Body of pancreas (tissue), 4 donors: ENCODE data around the gene NFATC4. TPM values are rescaled to one million over a fixed set of nuclear protein-coding genes. Genes with fewer than 3 reads are reported as not detected.
A peak's percentile ranks its signal among the peaks of the same experiment; 100 is the strongest.

ENCODE experiments used
- ATAC-seq: fragments of 150-250 bp; one replicate; pipeline ENCODE4 v1.9.1; 2016
- DNase-seq, 4 donors: peaks; one replicate each; pipeline ENCODE4 v3.0.0-alpha.2; 2019
- H3K27ac ChIP-seq, 4 donors: fragments of 200-600 bp; sonication (generic); 1 replicate in 3 of 4; 2 replicates in 1 of 4; pipeline versions ENCODE4 v1.5.1 to v1.6.1; 2016 to 2019; ENCODE audit warnings: mild to moderate bottlenecking in 1 of 4, mixed read lengths in 1 of 4, moderate library complexity in 1 of 4
- H3K27me3 ChIP-seq, 2 donors: fragments of 200-600 bp; sonication (generic); one replicate each; pipeline ENCODE4 v1.6.0; 2016; ENCODE audit warnings: mild to moderate bottlenecking in 1 of 2
- H3K36me3 ChIP-seq, 2 donors: fragments of 200-600 bp; sonication (generic); replicated peaks in 1 of 2; 2 replicates each; pipeline ENCODE4 v1.5.1; 2016; ENCODE audit warnings: low read depth in 2 of 2; ENCODE audit not compliant: insufficient read depth in 1 of 2
- H3K4me1 ChIP-seq: fragments of 200-600 bp; sonication (generic); one replicate; pipeline ENCODE4 v1.6.0; 2016
- H3K4me3 ChIP-seq, 2 donors: fragments of 200-600 bp; sonication (generic); 1 replicate in 1 of 2; 2 replicates in 1 of 2; pipeline ENCODE4 v1.5.1; 2016 to 2019
- H3K9me3 ChIP-seq, 3 donors: fragments of 200-600 bp; sonication (generic); 1 replicate in 2 of 3; 2 replicates in 1 of 3; pipeline ENCODE4 v1.5.1; 2016
- POLR2A ChIP-seq, 3 donors: fragments of 450-650 bp; IDR thresholded peaks; one replicate each; pipeline ENCODE4 v1.6.1; 2016; ENCODE audit warnings: antibody characterized with exemption in 3 of 3, mild to moderate bottlenecking in 2 of 3
- WGBS, 2 donors: methylation state at CpG; one replicate each; pipeline ENCODE4 v1.1.5; 2017; 5-methylcytosine and 5-hydroxymethylcytosine counted together
- intact Hi-C: fragments of 100-400 bp; cut with DNase I; formaldehyde crosslinking; loops from one replicate; pipeline ENCODE4 v1.15.1; 2023
- total RNA-seq, 2 donors: library from RNA; depleted of rRNA; stranded (reverse); fragments of >200 nt; gene quantifications; one replicate each; pipeline ENCODE4 v1.1.0, GENCODE V29; 2016
- TF ChIP-seq, protein P1 (sequence below), 7 experiments: fragments of 450-650 bp in 4 of 7; fragments of 200-600 bp in 3 of 7; sonication (generic) in 3 of 7; IDR thresholded peaks; one replicate each; pipeline ENCODE4 v1.5.1; 2016 to 2019; ENCODE audit warnings: antibody characterized with exemption in 7 of 7

NFATC4 gene
- total RNA-seq, 2 donors from 2014 or later = 11.9 to 19.8 TPM

DNA sequence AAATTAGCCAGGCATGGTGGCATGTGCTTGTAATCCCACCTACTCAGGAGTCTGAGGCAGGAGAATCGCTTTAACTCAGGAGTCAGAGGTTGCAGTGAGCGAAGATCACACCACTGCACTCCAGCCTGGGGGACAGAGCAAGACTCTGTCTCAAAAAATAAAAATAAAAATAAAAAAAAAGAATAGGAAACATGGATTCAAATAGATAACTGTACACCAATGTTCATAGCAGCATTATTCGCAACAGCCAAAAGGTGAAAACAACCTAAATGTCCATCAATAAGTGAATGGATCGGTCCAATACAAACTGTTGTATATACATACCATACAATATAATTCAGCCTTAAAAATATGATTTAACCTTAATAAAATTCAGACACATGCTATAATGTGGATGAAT, 25.1 kb upstream of the NFATC4 start:
- Histone ChIP-seq H3K9me3 (no peaks in the 10 kb centered on the region), H3K36me3 (no peaks in the 10 kb centered on the region), H3K4me1 (peaks cover 22% of the 10 kb centered on the region), H3K4me3 (no peak overlapping the region), H3K27ac (no peak overlapping the region), H3K27me3 (no peaks in the 10 kb centered on the region)
- DNase-seq = no peak
- 92 to 96% methylated on average over 4 of the region's 4 CpGs for WGBS, 2 donors
- TF ChIP-seq, protein P1, sequence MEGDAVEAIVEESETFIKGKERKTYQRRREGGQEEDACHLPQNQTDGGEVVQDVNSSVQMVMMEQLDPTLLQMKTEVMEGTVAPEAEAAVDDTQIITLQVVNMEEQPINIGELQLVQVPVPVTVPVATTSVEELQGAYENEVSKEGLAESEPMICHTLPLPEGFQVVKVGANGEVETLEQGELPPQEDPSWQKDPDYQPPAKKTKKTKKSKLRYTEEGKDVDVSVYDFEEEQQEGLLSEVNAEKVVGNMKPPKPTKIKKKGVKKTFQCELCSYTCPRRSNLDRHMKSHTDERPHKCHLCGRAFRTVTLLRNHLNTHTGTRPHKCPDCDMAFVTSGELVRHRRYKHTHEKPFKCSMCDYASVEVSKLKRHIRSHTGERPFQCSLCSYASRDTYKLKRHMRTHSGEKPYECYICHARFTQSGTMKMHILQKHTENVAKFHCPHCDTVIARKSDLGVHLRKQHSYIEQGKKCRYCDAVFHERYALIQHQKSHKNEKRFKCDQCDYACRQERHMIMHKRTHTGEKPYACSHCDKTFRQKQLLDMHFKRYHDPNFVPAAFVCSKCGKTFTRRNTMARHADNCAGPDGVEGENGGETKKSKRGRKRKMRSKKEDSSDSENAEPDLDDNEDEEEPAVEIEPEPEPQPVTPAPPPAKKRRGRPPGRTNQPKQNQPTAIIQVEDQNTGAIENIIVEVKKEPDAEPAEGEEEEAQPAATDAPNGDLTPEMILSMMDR (IDR thresholded peaks at IDR 0.05) = no peak
- no peak for TF ChIP-seq POLR2A (IDR thresholded peaks at IDR 0.05)
- intact Hi-C loops = no loop called here
- no peak for ATAC-seq

DNA sequence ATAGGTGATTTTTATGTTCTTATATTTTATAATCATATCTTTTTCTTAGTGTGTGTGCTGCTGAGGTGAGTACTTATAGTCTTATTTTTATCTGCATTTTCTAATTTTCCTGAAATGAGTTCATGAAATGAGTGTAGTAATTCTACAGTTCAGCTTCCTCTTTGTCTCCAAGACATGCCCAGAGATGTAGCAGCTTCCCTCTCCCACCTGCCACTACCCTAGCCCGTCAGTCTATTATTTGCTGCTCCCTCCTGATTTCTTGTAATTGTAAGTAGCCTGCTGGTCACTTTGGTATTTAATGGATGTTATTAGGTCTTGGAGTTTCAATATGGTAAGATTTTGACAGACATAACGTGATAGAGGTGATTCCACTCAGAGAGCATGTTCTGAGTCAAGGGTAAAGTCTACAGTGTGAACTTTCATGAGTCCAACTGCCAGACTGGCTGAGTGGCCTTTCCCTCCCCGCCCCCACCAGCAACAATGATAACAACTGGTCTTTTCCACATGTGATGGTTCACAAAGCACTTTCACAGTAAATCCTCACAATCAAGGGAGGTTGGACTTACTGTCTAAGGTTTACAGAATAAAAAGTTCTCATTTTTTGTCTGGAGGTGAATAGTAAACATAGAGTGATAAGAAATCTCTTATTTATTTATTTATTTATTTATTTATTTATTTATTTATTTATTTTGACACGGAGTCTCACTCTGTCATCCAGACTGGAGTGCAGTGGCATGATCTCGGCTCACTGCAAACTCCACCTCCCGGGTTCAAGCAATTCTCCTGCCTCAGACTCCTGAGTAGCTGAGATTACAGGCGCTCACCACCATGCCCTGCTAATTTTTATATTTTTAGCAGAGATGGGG, 24.0 kb upstream of the NFATC4 start:
- Histone ChIP-seq H3K27me3 (no peaks in the 10 kb centered on the region), H3K27ac (no peak overlapping the region), H3K9me3 (no peaks in the 10 kb centered on the region), H3K4me1 (peaks cover 13% of the 10 kb centered on the region), H3K4me3 (no peak overlapping the region), H3K36me3 (no peaks in the 10 kb centered on the region)
- ATAC-seq (no peak), DNase-seq (peak in 1 of 4 donors; percentile 33)
- intact Hi-C loops = no loop called here
- WGBS, 2 donors = 54 to 59% methylated on average over 7 of the region's 7 CpGs
- TF ChIP-seq, protein P1 (IDR thresholded peaks at IDR 0.05) = no peak
- no peak for TF ChIP-seq POLR2A (IDR thresholded peaks at IDR 0.05)

DNA sequence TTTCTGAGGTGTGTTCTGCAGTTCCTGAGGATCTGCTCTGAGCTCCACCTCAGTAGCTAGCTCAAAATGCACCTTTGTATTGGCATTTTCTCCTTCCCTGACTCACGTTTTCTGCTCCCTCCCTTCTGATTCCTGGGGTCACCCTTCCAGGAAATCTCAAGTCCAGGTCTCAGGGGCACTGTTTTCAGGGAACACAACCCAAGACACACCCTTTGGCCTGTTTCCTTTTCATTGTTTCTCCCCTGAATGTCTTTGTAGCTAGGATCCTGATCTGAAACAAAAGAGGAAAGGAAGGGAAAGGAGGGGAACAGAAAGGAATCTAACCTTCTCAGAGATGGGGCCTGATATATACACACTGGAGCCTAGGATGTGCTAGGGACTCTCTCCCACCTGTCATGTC, 20.9 kb upstream of the NFATC4 start:
- intact Hi-C loops = no loop called here
- no peaks in the 10 kb centered on the region for H3K9me3 ChIP-seq
- 50 to 58% methylated on average over 1 of the region's 1 CpG for WGBS, 2 donors
- no peak for ATAC-seq
- H3K4me3 ChIP-seq = no peak overlapping the region
- H3K27me3 ChIP-seq = no peaks in the 10 kb centered on the region
- TF ChIP-seq POLR2A (IDR thresholded peaks at IDR 0.05) = no peak
- H3K27ac ChIP-seq = no peak overlapping the region
- H3K4me1 ChIP-seq = peaks cover 3% of the 10 kb centered on the region
- DNase-seq = no peak
- H3K36me3 ChIP-seq = no peaks in the 10 kb centered on the region

DNA sequence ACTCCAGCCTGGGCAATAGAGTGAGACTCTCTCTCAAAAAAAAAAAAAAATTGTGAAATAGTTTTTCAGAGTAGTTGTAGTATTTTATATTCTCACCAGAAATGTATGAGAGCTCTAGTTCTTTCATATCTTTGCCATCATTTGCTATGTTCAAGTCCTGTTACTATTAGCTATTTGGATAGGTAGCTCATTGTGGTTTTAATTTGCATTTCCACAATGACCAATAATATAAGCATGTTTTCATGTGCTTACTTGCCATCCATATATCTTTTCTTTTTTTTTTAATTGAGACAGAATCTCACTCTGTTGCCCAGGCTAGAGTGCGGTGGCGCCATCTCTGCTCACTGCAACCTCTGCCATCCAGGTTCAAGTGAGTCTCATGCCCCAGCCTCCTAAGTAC, 19.8 kb upstream of the NFATC4 start:
- no peaks in the 10 kb centered on the region for H3K27me3 ChIP-seq
- H3K4me3 ChIP-seq = no peak overlapping the region
- 96% methylated on average over 2 of the region's 2 CpGs for WGBS, 2 donors
- ATAC-seq (no peak), DNase-seq (no peak)
- no peaks in the 10 kb centered on the region for H3K9me3 ChIP-seq
- intact Hi-C loops = no loop called here
- H3K27ac ChIP-seq = no peak overlapping the region
- H3K4me1 ChIP-seq = peaks cover 3% of the 10 kb centered on the region
- H3K36me3 ChIP-seq = no peaks in the 10 kb centered on the region
- TF ChIP-seq POLR2A (IDR thresholded peaks at IDR 0.05) = no peak
- TF ChIP-seq, protein P1 (IDR thresholded peaks at IDR 0.05) = no peak

DNA sequence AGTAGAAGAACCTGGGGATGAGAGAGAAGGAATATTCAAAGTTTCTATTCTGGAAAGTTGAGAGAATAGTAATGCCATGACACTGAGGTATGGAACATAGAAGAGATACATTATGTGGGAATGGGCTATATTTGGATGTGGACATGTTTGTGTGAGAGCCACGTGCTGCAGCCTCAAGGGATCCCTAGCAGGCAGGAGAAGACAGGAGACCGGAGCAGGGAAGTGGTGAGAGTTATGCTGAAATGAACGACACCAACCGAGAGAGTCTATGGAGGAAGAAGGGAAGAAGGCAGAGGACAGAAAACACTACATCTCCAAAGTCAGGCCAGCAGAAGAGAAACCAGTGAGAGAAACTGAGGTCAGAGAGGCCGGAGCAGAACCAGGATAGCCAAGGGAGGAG, 18.2 kb upstream of the NFATC4 start:
- Histone ChIP-seq H3K36me3 (no peaks in the 10 kb centered on the region), H3K27me3 (no peaks in the 10 kb centered on the region), H3K4me3 (no peak overlapping the region), H3K4me1 (peaks cover 3% of the 10 kb centered on the region), H3K27ac (no peak overlapping the region), H3K9me3 (no peaks in the 10 kb centered on the region)
- no peak for ATAC-seq
- no peak for DNase-seq
- TF ChIP-seq POLR2A (IDR thresholded peaks at IDR 0.05) = no peak
- TF ChIP-seq, protein P1 (IDR thresholded peaks at IDR 0.05) = no peak
- 62 to 73% methylated on average over 5 of the region's 5 CpGs for WGBS, 2 donors
- intact Hi-C loops = no loop called here
